ENCODE measurements around the gene AIRE.

AIRE gene

GRCh38 chr21:44325386-44326271 is 40.0 kb downstream of the AIRE start:
- no peak for DNase-seq

DNA sequence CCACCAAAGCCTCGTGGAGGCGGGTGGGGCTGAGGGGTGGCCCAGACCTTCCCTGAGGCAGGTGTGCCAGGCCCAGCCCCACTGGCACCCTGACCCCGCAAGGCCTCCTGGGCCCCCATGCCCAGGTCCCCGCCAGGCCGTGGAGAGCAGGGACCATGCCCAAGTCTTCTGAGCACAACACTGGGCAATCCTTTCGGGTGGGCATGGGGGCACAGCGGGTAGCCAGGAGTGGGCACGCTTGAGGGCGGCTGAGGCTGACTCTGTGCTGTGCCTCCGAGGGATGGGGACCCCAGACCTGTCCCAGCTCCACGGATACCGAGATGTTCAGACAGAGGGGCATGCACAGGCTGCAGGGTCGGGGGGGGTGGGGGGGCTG is 40.6 kb downstream of the AIRE start:
- no peak for DNase-seq

- no peak for DNase-seq
These were observed 41.3 kb downstream of the AIRE start for GRCh38 chr21:44326716-44327602.

DNA sequence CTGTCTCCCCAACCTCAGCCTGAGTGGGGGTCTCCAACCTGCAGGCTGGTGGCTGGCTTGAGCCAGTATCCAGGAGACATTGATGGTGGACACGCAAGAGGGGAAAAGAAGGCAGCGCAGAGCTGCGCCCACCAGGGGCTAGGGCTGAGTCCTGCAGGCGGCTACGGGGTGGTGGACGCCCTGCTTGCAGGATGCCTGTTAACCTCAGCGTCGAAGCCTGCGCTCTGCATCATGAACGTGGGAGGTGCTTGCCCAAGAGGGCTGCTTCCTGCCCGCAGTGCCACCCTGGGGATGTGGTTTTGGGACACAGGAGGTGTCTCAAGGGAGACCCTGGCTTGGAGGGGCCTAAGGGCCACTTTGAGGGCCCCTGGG is 41.9 kb downstream of the AIRE start:
- no peak for DNase-seq

DNA sequence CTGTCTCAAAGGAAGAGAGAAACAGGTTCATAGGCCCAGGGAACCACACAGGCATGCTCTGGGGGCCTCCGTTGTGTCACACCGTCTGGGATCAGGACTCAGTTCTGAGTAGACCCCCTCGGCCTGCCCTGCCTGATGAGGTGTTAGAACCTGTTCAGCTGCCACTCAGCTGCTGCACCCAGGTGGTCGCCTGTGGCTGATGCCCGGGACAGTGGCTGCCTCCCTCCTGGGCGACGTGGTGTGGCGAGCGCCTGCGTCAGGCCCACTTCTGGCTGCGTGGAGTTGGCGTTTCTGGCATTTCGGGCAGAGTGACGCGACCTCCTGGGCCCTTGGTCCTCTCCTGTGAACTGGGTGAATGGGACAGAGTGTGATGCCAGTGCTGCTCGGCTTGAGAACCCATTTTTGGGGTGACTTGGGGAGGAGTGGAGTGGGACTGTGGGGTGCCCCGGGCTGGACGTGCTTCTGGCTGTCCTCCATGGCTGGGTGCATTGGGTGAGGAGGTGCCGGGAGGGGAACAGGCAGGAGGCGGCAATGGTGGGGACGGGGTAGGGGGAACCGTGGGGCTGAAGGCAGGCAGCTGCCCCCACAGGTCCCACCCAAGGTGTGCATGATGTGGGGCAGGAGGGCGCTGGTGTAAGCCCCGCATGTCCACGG is 42.7 kb downstream of the AIRE start:
- no peak for DNase-seq

DNA sequence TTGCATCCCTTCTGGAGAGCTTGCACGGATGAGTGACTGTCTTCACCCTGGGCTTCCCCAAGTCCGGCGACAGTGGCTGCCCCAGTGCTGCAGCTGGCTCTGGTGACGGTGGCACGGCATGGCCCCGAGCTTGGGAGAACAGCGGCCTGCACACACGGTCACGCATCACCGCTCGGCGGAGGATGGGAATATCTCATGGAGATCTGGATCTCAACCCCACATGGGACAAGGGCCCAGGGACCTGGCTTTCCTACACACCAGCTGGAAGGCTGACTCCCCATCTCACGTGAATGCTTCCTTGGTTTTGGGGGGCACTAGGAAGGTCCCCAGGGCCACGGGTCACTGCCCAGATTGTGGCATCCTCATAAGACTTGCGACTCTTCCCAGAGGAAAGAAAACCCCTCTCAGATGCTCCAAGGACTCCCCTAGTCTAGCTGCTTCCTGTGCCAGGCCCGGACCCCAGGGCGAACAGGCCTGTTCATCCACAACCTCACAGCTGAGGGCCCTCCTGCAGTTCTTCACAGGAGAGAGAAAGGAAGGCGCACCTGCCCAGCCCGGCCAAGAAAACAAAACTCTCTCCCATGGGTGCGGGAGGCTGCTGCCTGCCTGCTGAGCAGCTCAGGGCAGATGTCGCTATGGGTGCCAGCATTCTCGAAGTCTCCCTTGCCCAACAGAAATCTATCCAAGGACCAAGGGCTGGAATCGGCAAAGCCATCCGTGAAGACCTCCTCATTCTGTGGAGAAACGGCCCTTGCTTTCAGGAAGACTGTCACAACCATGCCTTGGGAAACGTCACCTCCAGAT is 43.6 kb downstream of the AIRE start:
- no peak for DNase-seq

DNA sequence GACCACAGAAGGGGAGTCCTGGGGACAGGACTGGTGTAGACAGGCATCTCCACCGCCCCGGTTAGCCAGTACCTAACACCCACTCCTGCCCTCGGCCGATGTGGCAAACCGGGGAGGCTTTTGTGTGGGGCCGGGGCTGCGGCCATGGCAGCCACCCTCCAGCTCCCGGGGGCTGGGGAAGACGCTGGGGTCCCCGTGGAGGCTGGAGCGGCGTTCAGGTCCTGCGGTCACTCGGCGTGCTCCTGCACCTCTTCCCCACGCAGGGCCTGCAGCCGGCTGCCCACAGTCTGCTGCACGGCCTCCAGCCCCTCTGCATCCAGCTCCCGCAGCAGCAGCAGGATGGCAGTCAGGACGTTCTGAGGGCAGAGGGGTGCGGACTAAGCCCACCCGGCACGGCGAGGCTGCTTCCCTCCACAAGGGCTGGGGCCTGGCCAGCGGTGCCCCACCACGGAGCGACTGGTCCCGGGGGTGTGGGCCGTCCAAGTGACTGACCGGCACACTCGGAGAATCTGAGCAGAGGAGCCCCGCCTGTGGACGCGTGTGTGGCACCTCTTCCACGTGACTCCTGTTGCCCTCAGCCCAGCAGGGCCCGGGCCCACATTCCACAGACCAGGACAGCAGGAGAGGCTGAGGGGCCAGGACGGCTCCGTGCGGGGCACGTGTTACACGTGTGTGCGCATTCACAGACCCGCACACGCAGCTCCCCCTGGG is 44.5 kb downstream of the AIRE start:
- DNase-seq: no peak

GRCh38 chr21:44330698-44331097 is 45.0 kb downstream of the AIRE start:
- DNase-seq: no peak

DNA sequence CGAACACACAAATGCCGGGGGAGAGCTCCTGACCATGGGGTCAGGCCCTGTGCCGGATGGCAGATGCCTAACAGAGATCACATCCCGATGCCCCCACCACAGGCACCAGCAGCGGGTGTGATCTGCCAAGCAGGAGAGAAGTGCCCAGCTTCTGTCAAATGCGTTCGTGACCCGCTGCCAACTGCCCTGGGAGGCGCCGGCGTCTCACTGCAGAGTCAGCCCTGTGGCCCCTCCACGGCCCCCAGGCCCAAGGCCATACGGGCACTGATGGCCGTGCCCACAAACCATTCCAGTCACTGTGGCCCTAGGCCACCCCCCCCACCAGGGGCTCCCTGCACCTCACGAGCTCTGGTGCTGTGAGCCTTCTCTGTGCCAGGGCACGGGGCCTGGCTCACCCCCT is 45.5 kb downstream of the AIRE start:
- DNase-seq: no peak

GRCh38 chr21:44331650-44332307 is 46.1 kb downstream of the AIRE start:
- peak; percentile 78 for DNase-seq

- DNase-seq: no peak
These were observed 46.7 kb downstream of the AIRE start for GRCh38 chr21:44332383-44332782.

DNA sequence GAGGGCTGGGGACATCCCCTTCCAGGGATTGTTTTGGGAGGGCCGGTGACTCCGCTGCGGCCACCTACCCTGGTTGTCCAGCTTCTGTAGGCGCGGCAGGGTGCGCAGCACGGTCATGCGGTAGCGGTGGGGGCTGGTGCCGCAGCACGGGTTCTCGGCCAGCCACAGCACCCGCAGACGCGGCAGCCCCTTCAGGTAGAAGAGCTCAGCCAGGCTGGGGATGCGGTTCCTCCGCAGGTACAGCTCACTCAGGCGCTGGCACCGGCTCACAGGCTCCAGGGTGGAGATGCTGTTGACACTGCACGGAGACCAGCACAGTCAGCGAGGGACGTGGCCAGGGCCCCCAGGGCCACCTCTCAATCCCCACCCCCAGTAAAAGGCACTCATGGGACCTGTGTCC is 47.3 kb downstream of the AIRE start:
- DNase-seq: no peak

GRCh38 chr21:44333509-44334328 is 48.0 kb downstream of the AIRE start:
- DNase-seq: no peak

DNA sequence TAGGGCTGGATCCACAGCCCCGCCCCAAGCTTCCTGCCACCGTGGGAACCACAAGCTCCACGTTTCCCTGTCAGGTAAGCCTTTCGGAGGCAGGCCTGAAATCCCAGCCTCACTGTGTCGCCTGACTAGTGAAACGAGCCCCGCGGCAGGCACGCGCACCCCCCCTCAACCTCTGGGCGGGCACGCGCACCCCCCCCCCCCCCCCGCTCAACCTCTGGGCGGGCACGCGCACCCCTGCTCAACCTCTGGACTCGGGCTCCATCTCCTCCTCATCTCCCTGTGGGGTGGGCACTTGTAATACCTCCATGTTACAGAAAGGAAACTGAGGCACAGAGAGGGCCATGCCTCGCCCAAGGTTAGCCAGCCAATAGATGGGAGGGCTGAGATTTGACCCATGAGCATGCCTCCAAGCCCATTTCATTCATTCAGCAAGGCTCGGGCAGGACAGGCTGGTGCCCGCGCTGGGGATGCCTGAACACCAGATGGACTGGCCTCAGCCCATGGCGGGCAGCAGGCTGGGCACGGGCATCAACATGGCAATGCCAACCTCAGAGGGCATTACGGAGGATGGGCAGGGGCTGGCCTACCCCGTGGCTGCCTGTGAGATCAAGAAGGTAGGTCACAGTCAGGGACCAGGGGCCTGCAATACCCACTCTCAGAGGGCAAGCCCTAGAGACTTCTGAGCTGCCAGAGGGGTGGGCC is 48.8 kb downstream of the AIRE start:
- DNase-seq: no peak

DNA sequence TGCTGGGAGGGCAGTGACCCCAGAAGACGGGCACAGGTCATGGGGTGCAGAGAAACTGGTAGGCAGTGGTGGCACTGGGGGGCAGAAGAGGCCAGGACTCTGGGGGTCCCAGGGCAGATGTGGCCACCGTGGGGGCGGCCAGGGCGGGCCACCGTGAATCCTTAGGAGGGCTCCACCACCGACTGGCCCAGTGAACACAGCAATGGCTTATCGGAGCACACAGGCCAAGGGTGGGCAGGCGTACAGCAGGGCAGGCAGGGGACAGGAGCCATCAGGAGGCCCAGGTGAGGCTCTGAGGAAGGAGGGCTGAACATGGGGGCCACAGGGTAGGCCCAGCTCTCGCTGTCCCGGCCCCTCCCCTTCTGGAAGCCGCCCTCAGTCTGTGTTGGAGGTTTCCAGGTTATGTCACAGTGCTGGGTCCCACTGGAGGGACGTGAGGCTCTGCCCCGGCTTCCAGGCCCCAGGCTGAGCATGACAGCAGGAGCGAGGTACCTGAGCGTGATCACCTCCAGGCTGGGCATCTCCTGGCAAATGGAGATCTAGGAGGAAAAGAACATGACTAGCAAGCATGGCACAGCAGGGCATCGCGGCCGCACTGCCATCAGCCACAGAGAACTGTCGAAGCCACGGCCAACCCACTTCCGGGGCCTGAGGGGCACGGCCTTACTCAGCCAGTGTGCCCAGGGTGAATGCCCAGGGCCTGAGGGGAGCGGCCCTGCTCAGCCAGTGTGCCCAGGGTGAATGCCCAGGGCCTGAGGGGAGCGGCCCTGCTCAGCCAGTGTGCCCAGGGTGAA is 49.8 kb downstream of the AIRE start:
- no peak for DNase-seq

- no peak for DNase-seq
These were observed 51.8 kb downstream of the AIRE start for GRCh38 chr21:44337449-44337848.

DNA sequence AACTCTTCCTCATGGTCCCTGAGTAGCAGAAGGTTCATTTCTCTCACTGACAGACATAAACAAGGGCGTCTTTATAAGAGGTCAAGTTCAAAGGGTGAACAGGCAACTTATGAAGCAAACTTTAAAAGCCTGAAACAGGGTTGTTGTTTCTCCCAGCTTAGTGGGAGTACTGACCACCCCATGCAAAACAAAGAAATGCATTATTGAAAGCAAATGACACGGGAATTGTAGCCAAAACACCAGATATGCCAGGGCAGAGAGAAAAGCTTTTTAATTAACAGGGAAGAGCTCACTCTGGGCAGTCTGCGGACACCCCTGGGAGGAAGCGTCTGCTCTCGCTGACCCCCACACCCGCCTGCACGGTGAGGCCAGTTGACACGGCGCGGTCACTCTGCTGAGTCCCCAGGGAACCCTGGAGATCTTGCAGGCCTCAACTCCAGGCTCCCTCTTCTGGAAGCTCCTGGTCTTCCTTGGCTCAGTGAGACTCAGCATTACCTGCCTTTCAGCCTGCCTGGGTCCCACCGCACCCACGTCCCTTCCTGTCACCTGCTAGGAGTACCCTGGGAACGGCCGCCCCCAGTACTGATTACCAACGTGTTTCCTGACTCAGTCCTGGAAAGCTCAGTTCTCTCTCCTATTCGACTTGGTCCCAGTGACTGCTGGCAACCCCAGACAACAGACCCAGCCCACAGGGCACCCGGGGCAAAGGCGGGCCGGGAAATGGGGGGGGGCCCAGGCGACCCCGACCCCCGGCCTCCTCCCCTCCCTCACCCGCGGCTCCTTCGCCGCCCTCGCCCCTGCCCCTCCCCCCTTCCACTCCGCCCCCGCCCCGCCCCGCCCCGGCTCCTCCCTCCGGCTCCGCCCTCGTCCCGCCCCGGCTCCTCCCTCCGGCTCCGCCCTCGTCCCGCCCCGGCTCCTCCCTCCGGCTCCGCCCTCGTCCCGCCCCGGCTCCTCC is 52.5 kb downstream of the AIRE start:
- DNase-seq: no peak

Data from NCI-H2171 (cell line).